Natural killer cell treated with Interleukin-12 subunit alpha and Interleukin-12 subunit beta and Interleukin-15 and Interleukin-18, amount 100 ng/mL, for 72 hours (primary cell): ENCODE measurements around the gene TMEM164. TPM values are rescaled to one million over a fixed set of nuclear protein-coding genes. Genes with fewer than 3 reads are reported as not detected.
A peak's percentile ranks its signal among the peaks of the same experiment; 100 is the strongest.
"Not testable (repeated sequence)": the region's sequence is repeated elsewhere in the genome, so short reads cannot be mapped to it uniquely, and the experiment has no call there.

Experiments used
- ATAC-seq, 2 donors: fragments of 150-1000 bp; cut with Tn5 transposase in 1 of 2; sonication (Bioruptor Pico), chemical (Tn5 transposase) in 1 of 2; 2 replicates each; pipeline ENCODE4 v1.10.0; 2021
- DNase-seq: peaks from one replicate; pipeline ENCODE4 v3.0.0; 2022; ENCODE audit warnings: low spot score
- H3K27ac Mint-ChIP-seq, 2 donors: 1 replicate in 1 of 2; 2 replicates in 1 of 2; pipeline ENCODE4 v1.8.0; 2022; ENCODE audit warnings: mixed read lengths in 2 of 2, mild to moderate bottlenecking in 1 of 2, moderate library complexity in 1 of 2
- H3K27me3 Mint-ChIP-seq, 2 donors: 1 replicate in 1 of 2; 2 replicates in 1 of 2; pipeline ENCODE4 v1.8.0; 2022; ENCODE audit warnings: mixed read lengths in 2 of 2
- H3K36me3 Mint-ChIP-seq: one replicate; pipeline ENCODE4 v1.8.0; 2022; ENCODE audit warnings: mixed read lengths
- H3K4me1 Mint-ChIP-seq, 2 donors: 1 replicate in 1 of 2; 2 replicates in 1 of 2; pipeline ENCODE4 v1.8.0; 2022; ENCODE audit warnings: low read depth in 2 of 2, mixed read lengths in 2 of 2, mild to moderate bottlenecking in 1 of 2
- H3K4me3 Mint-ChIP-seq: one replicate; pipeline ENCODE4 v1.8.0; 2022; ENCODE audit warnings: mixed read lengths
- H3K9me3 Mint-ChIP-seq: 2 replicates; pipeline ENCODE4 v1.8.0; 2022; ENCODE audit warnings: mixed read lengths
- total RNA-seq, 2 donors: library from RNA; stranded (reverse); gene quantifications; one replicate each; pipeline ENCODE4 v1.2.3, GENCODE V29; 2022

The TMEM164 gene
- total RNA-seq = 10 to 100 TPM; 29.6 to 41.0 TPM

DNA sequence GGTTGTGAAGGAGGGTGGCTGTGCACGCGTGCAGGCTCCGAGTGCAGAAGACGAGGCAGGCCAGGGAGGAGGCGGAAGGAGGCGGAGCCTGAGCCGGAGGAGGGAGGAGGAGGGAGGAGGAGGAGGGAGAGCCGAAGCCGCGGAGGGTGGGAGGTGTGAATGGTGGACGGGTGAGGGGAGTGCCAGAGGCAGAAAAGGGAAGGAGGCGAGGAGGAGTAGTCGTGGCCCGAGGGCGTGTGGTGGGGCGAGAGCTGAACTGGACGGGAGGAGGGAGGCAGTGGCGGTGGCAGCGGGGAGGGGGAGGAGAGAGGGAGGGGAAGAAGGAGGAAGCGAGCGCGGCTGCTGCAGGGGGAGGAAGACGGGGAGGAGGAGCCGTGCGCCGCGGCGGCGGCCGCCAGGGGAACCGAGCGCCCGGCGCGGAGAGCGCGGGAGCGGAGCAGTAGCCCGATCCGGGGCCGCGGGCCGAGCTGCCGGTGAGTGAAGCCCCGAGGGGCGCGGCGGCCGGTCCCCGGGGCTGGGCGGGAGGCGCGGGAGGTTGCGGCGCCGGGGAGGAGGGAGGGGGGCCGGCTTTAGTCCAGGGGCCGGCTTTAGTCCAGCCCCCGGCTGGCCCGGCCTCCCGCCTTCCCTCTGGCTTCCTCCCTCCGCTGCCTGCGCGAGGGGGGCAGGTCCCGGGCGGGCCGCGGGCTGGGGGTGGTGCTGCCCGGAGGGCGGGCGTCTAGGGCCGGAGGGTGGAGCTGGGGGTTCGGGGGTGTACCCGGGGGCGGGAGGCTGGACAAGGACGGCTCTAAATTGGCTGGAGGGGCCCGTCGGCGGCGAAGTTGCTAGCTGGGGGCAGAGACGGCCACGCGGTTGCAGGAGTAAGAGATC is at the start of gene TMEM164:
TMEM164 (plus strand) TSS at position 815 of the 867 bp plus-strand sequence. CDS start 661 bp downstream, outside the sequence.
- Mint-ChIP-seq H3K27me3 (peaks cover 0 to 5% of the 10 kb centered on the region in 2 donors), H3K36me3 (peaks cover 4% of the 10 kb centered on the region), H3K9me3 (no peaks in the 10 kb centered on the region), H3K4me3 (peak within 1 kb of the TSS; percentile 91), H3K4me1 (peaks cover 31 to 32% of the 10 kb centered on the region in 2 donors), H3K27ac (peak within 1 kb of the TSS; percentile 71 to 77)
- ATAC-seq = peak; percentile 92 to 93
- peak; percentile 90 for DNase-seq

- no peak for ATAC-seq
- H3K27me3 Mint-ChIP-seq = peaks cover 0 to 2% of the 10 kb centered on the region in 2 donors
- H3K27ac Mint-ChIP-seq = peak overlapping the region in 1 of 2 donors; percentile 4
These were observed 48.6 kb upstream of the TMEM164 start for GRCh38 chrX:109954333-109954732.

DNA sequence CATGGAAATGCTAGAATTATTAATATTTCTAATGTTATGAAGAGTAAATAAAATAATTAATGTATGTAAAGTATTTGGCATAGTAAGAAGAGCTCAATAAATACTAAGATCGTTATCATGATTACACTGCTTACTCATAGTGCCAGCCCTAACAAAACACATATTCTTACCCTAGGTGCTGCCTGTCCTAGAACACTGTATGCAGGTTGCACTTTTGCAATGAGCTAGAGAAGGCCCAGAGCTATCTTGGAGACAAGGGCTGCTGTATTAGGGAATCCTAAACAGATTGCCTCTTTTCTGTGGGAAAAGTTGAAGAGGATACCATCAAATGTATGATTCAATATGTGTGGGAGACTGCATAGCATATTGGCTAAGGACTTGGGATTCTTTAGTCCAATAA is 48.0 kb upstream of the TMEM164 start:
- Mint-ChIP-seq H3K4me3 (no peak overlapping the region), H3K9me3 (no peaks in the 10 kb centered on the region), H3K27ac (peak overlapping the region in 1 of 2 donors; percentile 40), H3K27me3 (peaks cover 0 to 2% of the 10 kb centered on the region in 2 donors), H3K36me3 (no peaks in the 10 kb centered on the region), H3K4me1 (peaks cover 18 to 31% of the 10 kb centered on the region in 2 donors)
- ATAC-seq = no peak
- DNase-seq = no peak

More at GRCh38 chrX:109954333-109954732, 48.6 kb upstream of the TMEM164 start:
- Mint-ChIP-seq H3K4me1 (peaks cover 17 to 27% of the 10 kb centered on the region in 2 donors), H3K4me3 (peak overlapping the region; percentile 40), H3K36me3 (no peaks in the 10 kb centered on the region), H3K9me3 (no peaks in the 10 kb centered on the region)
- no peak for DNase-seq

DNA sequence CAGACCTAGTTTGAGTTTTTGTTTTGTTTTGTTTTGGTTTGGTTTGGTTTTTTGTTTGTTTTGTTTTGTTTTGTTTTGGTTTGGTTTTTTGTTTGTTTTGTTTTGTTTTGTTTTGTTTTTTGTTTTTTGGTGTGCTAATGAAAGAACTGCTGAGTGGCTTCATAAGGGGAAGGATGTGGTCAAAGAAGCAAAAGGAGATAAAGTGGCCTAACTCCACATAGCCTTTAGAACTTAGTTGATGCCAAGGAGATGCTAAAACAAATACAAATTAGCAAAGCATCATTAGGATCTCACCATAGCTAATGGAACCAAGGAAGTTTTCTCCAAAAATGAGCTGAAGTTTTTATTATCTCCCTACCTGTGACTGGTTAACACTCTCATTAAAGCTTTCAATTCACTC is 44.6 kb upstream of the TMEM164 start:
- H3K9me3 Mint-ChIP-seq = no peaks in the 10 kb centered on the region
- H3K4me1 Mint-ChIP-seq = peaks cover 16 to 30% of the 10 kb centered on the region in 2 donors
- peak overlapping the region; percentile 66 to 79 for H3K27ac Mint-ChIP-seq
- peak overlapping the region; percentile 61 for H3K4me3 Mint-ChIP-seq
- ATAC-seq = no peak
- DNase-seq = no peak
- H3K27me3 Mint-ChIP-seq = no peaks in the 10 kb centered on the region
- H3K36me3 Mint-ChIP-seq = no peaks in the 10 kb centered on the region

GRCh38 chrX:109959356-109959871 is 43.5 kb upstream of the TMEM164 start:
- DNase-seq (no peak), ATAC-seq (peak; percentile 75 to 91)
- peak overlapping the region; percentile 66 to 79 for H3K27ac Mint-ChIP-seq
- peaks cover 14 to 19% of the 10 kb centered on the region in 2 donors for H3K4me1 Mint-ChIP-seq
- H3K9me3 Mint-ChIP-seq = no peaks in the 10 kb centered on the region
- no peaks in the 10 kb centered on the region for H3K36me3 Mint-ChIP-seq
- H3K4me3 Mint-ChIP-seq = peak overlapping the region; percentile 61
- no peaks in the 10 kb centered on the region for H3K27me3 Mint-ChIP-seq

DNA sequence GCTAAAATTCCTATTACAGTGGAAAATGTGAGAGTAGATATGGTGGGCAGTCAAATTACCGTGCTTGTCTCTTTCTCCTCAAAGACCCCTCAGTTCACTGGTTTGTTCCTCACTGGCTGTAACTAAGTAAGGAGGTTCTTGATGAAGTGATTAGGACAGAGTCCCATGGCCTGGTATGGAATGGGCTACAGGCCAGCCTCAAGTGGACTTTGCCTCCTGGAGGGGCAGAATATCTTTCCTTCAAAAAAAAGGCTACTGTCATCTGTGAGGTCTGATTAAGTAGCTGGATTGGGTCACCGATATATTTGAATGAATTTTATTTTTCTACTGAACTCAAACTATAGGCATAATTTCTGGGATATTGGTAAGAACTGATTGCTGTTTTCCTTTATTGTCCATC is 38.5 kb upstream of the TMEM164 start:
- Mint-ChIP-seq H3K4me1 (peaks cover under 1 to 3% of the 10 kb centered on the region in 2 donors), H3K9me3 (no peaks in the 10 kb centered on the region), H3K36me3 (no peaks in the 10 kb centered on the region), H3K27me3 (peaks cover 0 to 10% of the 10 kb centered on the region in 2 donors), H3K27ac (no peak overlapping the region), H3K4me3 (no peak overlapping the region)
- ATAC-seq (no peak), DNase-seq (no peak)

DNA sequence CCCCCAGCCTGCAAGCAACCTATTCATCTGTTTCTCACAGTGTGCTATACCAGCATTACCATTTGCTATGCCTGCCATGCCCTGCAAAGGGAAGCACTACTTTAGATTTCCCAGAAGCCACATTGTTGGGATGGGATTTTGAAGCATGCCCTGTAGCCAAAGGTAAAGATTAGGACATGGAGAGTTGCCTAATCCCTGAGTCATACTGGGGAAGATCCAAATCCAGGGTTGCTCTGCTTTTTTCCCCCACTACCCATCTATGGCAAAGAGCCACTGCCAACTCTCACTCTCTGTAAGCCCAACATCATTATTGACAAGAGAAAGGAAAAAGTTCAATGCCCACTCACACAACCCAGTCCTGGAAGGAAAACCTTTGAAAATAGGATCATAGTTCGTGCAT is 36.7 kb upstream of the TMEM164 start:
- H3K27ac Mint-ChIP-seq = no peak overlapping the region
- no peaks in the 10 kb centered on the region for H3K36me3 Mint-ChIP-seq
- ATAC-seq (no peak), DNase-seq (no peak)
- H3K9me3 Mint-ChIP-seq = no peaks in the 10 kb centered on the region
- peaks cover 0 to 10% of the 10 kb centered on the region in 2 donors for H3K27me3 Mint-ChIP-seq
- no peak overlapping the region for H3K4me3 Mint-ChIP-seq
- H3K4me1 Mint-ChIP-seq = no peaks in the 10 kb centered on the region

DNA sequence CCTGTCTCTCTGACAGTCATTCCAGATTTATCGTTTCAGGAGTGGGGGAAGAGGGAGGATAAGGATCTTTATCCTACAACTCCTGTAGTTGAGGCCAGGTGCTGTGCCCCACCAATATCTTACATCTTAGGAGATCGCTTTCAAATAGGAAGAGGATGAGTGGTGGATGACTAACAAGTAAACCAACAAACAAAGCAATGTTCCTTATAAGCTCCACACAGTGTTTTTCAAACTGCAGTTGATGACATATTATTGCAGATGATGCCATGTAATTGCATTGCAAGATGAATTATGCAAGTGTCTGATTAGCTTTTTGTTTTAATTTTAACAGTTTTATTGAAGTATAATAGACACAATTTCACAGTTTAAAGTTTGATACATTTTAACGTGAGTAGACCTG is 35.8 kb upstream of the TMEM164 start:
- ATAC-seq = no peak
- H3K9me3 Mint-ChIP-seq = no peaks in the 10 kb centered on the region

GRCh38 chrX:109970841-109971240 is 32.1 kb upstream of the TMEM164 start:
- H3K4me1 Mint-ChIP-seq = peaks cover 8 to 12% of the 10 kb centered on the region in 2 donors
- ATAC-seq, H3K9me3 Mint-ChIP-seq, H3K36me3 Mint-ChIP-seq, H3K27me3 Mint-ChIP-seq, H3K4me3 Mint-ChIP-seq, DNase-seq, H3K27ac Mint-ChIP-seq: not testable (repeated sequence)

More for the DNA sequence above, 35.8 kb upstream of the TMEM164 start:
- Mint-ChIP-seq H3K4me3 (no peak overlapping the region), H3K27me3 (peaks cover 0 to 13% of the 10 kb centered on the region in 2 donors), H3K4me1 (no peaks in the 10 kb centered on the region), H3K36me3 (no peaks in the 10 kb centered on the region), H3K27ac (no peak overlapping the region)
- DNase-seq = no peak

DNA sequence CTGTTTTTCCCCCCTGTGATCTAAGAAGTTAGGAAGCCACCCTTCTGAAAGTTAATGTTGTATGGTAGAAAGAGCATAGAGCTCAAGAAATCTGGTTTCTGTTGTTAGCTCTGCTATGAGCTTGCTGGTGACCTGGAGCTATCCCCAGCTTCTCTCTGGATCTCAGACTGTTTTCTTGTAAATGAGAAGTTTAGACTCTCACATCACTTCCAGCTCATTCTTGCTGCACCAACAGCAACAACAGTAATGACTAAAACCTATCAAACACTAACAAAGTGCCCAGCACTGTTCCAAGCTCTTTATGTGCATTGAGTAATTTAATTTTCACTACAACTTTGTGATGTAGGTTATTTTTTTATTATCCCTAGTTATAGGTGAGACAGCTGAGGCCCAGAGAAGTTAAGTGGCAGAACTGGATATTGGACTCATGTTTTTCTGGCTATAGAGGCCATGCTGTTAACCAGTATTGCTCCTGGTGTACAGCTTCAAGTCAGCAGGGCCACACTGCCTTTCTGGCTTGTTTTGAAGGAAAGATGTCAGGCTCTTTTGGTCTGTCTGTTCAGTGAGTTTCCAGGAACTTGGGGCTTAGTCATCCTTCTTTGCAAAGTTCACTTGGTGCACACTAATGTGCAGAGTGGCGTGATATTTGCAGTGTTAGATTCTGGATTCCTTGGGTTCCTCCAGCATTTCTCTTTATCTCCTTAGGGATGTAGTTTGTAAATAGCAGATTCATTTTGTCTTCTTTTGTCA is 27.8 kb upstream of the TMEM164 start:
- H3K4me3 Mint-ChIP-seq = peak overlapping the region; percentile 67
- H3K9me3 Mint-ChIP-seq = no peaks in the 10 kb centered on the region
- H3K27ac Mint-ChIP-seq = peak overlapping the region in 1 of 2 donors; percentile 56

GRCh38 chrX:109985210-109985609 is 17.7 kb upstream of the TMEM164 start:
- H3K27ac Mint-ChIP-seq, H3K4me1 Mint-ChIP-seq, H3K36me3 Mint-ChIP-seq, H3K4me3 Mint-ChIP-seq, H3K27me3 Mint-ChIP-seq, H3K9me3 Mint-ChIP-seq, ATAC-seq, DNase-seq: not testable (repeated sequence)

More for the DNA sequence above, 27.8 kb upstream of the TMEM164 start:
- ATAC-seq = peak; percentile 57 to 74
- no peak for DNase-seq
- Mint-ChIP-seq H3K36me3 (no peaks in the 10 kb centered on the region), H3K4me1 (peaks cover 9 to 15% of the 10 kb centered on the region in 2 donors), H3K27me3 (peaks cover 8 to 13% of the 10 kb centered on the region in 2 donors)

DNA sequence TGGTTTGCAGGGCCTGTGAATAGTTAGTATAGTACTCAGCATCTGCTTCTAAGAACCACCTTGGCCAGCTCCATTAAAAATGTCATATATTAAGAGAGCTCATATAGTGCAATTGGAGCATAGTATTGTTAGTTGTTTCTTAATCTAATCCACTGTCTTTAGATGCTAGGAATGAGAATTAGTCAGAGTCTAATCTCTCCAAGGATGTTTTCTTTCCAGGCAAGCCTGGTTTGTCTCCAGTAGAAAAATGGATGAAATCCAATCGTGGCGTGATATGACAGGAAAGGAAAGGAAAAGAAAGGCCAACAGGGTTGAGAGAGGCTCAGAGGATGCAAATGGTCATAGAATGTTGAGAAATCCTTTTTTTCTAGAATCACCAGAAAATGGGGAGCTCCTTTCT is 15.0 kb upstream of the TMEM164 start:
- H3K9me3 Mint-ChIP-seq = no peaks in the 10 kb centered on the region
- no peak overlapping the region for H3K4me3 Mint-ChIP-seq
- H3K27ac Mint-ChIP-seq = no peak overlapping the region
- H3K4me1 Mint-ChIP-seq = peaks cover 5 to 14% of the 10 kb centered on the region in 2 donors
- ATAC-seq = no peak
- H3K36me3 Mint-ChIP-seq = no peaks in the 10 kb centered on the region
- peaks cover 0 to 11% of the 10 kb centered on the region in 2 donors for H3K27me3 Mint-ChIP-seq
- DNase-seq = no peak

DNA sequence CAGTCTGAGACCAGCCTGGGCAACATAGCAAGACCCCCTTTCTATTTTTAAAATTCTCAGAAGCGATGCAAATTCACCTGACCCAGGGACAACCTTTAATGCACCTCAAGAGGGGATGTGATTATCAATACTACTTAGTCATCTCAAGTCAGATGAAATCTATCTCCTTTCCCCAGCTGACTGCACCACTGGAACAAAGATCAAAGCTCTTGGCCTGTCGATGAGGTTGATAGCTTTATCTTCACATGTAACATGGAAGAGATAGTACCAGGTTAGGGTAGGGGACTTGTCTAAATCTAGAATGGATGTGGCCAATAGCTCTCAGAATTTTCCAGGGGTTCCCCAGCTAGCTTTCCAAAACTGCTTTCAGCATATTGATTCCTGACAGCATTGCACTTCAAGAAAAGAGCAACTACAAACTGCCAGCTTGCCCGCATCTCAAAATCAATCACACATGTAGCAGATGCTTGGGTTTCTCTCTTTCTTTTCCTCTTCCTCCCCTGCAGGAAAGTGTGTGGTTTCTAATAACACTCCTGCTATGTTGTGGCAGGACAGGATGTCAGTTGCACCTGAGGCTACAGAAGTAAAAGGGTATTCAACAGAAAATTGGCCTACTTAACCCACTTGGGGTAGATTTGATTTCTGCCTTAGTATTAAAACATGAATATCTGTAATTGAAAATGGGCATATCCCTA is 12.2 kb upstream of the TMEM164 start:
- H3K36me3 Mint-ChIP-seq = no peaks in the 10 kb centered on the region
- H3K4me1 Mint-ChIP-seq = peaks cover 5 to 14% of the 10 kb centered on the region in 2 donors
- no peak overlapping the region for H3K27ac Mint-ChIP-seq
- ATAC-seq (no peak), DNase-seq (no peak)
- no peaks in the 10 kb centered on the region for H3K9me3 Mint-ChIP-seq
- H3K27me3 Mint-ChIP-seq = peaks cover 0 to 13% of the 10 kb centered on the region in 2 donors
- peak overlapping the region; percentile 35 for H3K4me3 Mint-ChIP-seq
